Osteoblast (primary cell): ENCODE measurements around the gene ARHGDIA. TPM values are rescaled to one million over a fixed set of nuclear protein-coding genes. Genes with fewer than 3 reads are reported as not detected.

Source experiments
- DNase-seq: peaks from one replicate; pipeline ENCODE4 v3.0.0; 2011; ENCODE audit warnings: low spot score, mixed read lengths; ENCODE audit not compliant: insufficient read length; ENCODE audit errors: missing footprints
- H2AFZ ChIP-seq: 2 replicates; pipeline ENCODE4 v1.6.0; 2011; ENCODE audit warnings: mild to moderate bottlenecking, low read length
- H3K27ac ChIP-seq: 2 replicates; pipeline ENCODE4 v1.5.1; 2011; ENCODE audit warnings: mild to moderate bottlenecking, low read depth, low read length, moderate library complexity
- H3K27me3 ChIP-seq: 2 replicates; pipeline ENCODE4 v1.6.0; 2012; ENCODE audit warnings: mild to moderate bottlenecking, control low read depth, inconsistent platforms, low read length, moderate library complexity; ENCODE audit not compliant: insufficient read depth
- H3K36me3 ChIP-seq: 2 replicates; pipeline ENCODE4 v1.5.1; 2011; ENCODE audit warnings: mild to moderate bottlenecking, low read length, control low read depth, moderate library complexity; ENCODE audit not compliant: insufficient read depth
- H3K4me1 ChIP-seq: 2 replicates; pipeline ENCODE4 v1.5.1; 2011; ENCODE audit warnings: mild to moderate bottlenecking, low read length, control low read depth, moderate library complexity; ENCODE audit not compliant: insufficient read depth
- H3K4me2 ChIP-seq: 2 replicates; pipeline ENCODE4 v1.6.0; 2011; ENCODE audit warnings: mild to moderate bottlenecking, low read length; ENCODE audit not compliant: insufficient read depth
- H3K4me3 ChIP-seq: fragments of 200-600 bp; sonication (generic); 3 replicates; pipeline ENCODE4 v1.5.1; 2012; ENCODE audit warnings: mild to moderate bottlenecking, low read length, inconsistent platforms; ENCODE audit not compliant: insufficient read depth
- H3K79me2 ChIP-seq: 2 replicates; pipeline ENCODE4 v1.6.0; 2012; ENCODE audit warnings: mild to moderate bottlenecking, low read length, control low read depth, inconsistent platforms; ENCODE audit not compliant: insufficient read depth
- H3K9me3 ChIP-seq: 2 replicates; pipeline ENCODE4 v1.5.1; 2011; ENCODE audit warnings: low read depth, low read length, control low read depth
- H4K20me1 ChIP-seq: 2 replicates; pipeline ENCODE4 v1.6.0; 2012; ENCODE audit warnings: mild to moderate bottlenecking, low read length, control low read depth; ENCODE audit not compliant: insufficient read depth
- total RNA-seq: library from RNA; depleted of rRNA; stranded (reverse); fragments of >200 nt; gene quantifications from 2 replicates; pipeline ENCODE4 v1.2.3, GENCODE V29; 2012
- TF ChIP-seq, protein P1 (sequence below): IDR thresholded peaks from 2 replicates; pipeline ENCODE4 v1.5.1; 2011; ENCODE audit warnings: mild to moderate bottlenecking, low read depth, low read length, moderate library complexity; ENCODE audit errors: extremely low read depth

Gene ARHGDIA
- total RNA-seq, 1 donor, result 133 TPM

DNA sequence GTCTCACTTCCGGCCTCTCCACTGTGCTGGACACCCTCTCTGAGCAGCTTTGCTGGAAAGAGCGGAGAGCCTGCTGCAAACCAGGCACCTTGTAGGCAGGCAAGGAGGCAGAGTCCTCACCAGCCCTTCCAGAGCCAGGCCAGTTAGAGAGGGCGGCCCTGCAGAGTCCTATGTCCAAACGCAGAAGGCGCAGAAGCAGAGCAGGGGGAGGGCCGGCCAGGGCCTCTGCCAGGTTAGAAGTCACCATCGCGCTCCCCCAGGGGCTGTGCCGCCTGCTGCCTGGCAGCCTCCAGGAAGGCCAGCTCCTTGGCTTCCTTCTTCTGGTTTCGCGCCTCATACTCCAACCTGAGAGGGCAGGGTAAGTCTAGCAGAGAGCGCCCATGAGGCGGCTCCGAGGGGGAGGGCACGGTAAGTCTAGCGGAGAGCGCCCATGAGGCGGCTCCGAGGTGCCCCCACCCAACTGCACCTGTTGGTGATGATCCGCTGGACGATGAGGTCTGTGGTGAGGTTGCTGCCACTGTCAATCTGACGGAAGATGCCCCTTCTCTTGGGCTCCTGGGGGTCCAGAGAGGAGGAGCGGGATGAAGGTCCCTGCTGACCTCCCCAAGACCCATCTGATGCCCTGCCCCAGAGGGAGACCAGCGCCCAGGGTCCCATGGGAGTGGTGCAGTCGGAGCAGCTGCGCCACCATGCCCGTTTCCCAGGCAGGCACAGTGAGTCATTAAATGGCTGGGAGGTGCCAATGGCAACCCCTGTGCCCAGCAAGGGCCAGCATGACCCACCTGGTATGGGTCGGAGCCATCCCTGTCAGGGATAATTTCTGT, 33.7 kb upstream of the ARHGDIA start:
- peaks cover 7% of the 10 kb centered on the region for H3K36me3 ChIP-seq
- no peaks in the 10 kb centered on the region for H3K27me3 ChIP-seq
- H4K20me1 ChIP-seq, result peaks cover 10% of the 10 kb centered on the region
- peaks cover 5% of the 10 kb centered on the region for H3K79me2 ChIP-seq
- H3K9me3 ChIP-seq, result no peaks in the 10 kb centered on the region
- no peak overlapping the region for H3K4me2 ChIP-seq
- no peak overlapping the region for H2AFZ ChIP-seq
- TF ChIP-seq, protein P1, sequence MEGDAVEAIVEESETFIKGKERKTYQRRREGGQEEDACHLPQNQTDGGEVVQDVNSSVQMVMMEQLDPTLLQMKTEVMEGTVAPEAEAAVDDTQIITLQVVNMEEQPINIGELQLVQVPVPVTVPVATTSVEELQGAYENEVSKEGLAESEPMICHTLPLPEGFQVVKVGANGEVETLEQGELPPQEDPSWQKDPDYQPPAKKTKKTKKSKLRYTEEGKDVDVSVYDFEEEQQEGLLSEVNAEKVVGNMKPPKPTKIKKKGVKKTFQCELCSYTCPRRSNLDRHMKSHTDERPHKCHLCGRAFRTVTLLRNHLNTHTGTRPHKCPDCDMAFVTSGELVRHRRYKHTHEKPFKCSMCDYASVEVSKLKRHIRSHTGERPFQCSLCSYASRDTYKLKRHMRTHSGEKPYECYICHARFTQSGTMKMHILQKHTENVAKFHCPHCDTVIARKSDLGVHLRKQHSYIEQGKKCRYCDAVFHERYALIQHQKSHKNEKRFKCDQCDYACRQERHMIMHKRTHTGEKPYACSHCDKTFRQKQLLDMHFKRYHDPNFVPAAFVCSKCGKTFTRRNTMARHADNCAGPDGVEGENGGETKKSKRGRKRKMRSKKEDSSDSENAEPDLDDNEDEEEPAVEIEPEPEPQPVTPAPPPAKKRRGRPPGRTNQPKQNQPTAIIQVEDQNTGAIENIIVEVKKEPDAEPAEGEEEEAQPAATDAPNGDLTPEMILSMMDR, result no peak
- H3K27ac ChIP-seq, result no peak overlapping the region
- H3K4me3 ChIP-seq, result no peak overlapping the region
- no peaks in the 10 kb centered on the region for H3K4me1 ChIP-seq
- peak; percentile 76 for DNase-seq

DNA sequence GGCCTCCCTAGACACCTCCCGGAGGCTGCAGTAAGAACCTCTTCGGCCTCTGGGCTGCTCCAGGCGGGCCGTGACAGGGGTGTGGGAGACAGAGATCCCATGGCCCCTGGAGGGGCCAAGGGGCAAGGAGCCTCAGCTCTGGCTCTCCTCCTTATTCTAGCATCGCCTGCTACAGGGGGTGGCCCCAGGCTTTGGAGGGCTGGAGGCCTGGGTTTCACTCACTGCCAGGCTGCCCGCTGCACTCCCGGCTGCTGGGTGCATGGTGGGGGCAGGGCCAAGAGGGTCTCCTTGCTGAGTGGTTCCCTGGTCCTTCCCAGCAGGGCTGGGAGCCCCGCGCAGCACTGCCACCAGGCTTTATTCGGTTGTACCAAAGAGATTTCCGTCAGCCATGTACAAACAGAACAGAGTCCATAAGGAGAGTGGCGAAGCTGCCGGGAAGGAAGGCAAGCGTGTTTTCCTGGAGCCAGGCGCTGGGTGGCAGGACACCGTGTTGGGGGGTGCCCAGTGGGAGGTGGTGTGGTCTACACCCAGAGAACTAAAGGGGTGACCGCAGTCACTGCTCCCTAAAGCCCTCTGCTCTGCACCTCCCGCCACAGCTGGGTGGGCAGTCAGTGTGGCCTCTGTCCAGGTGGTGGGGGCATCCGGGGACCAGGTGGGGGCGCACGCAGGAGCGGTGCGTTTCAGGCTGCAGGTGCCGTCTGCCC, 32.9 kb upstream of the ARHGDIA start:
- Histone ChIP-seq H3K4me2 (no peak overlapping the region), H3K79me2 (peaks cover 7% of the 10 kb centered on the region), H2AFZ (no peak overlapping the region), H3K27me3 (no peaks in the 10 kb centered on the region), H4K20me1 (peaks cover 12% of the 10 kb centered on the region), H3K4me3 (no peak overlapping the region), H3K36me3 (peaks cover 12% of the 10 kb centered on the region), H3K27ac (no peak overlapping the region), H3K4me1 (peaks cover 1% of the 10 kb centered on the region), H3K9me3 (no peaks in the 10 kb centered on the region)
- DNase-seq, result peak; percentile 78
- TF ChIP-seq, protein P1, result no peak

DNA sequence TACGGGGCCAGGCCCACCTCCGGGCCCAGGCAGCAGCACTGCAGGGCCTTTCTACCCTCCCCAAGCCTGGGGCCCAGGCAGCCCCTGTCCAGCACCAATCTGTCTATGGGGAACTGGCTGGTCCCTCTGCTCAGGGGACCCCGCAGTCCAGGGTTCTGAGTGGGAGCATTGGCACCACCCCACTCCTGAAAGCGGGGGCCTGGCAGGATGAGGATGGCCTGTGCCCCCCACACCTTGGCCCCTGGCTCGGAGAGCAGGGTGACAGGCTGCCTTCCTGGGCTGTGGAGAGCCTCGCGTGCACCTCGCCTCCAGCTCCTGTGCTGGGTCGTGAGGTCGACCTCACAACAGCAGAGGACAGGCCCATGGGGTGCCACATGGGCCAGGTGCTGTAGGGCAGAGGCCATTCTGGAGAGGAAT, 32.3 kb upstream of the ARHGDIA start:
- Histone ChIP-seq H3K79me2 (peaks cover 7% of the 10 kb centered on the region), H3K4me3 (no peak overlapping the region), H3K27me3 (no peaks in the 10 kb centered on the region), H3K27ac (no peak overlapping the region), H3K9me3 (no peaks in the 10 kb centered on the region), H3K4me2 (no peak overlapping the region), H4K20me1 (peaks cover 17% of the 10 kb centered on the region), H3K4me1 (peaks cover 8% of the 10 kb centered on the region), H3K36me3 (peaks cover 15% of the 10 kb centered on the region), H2AFZ (no peak overlapping the region)
- TF ChIP-seq, protein P1, result no peak
- peak; percentile 73 for DNase-seq
